BLaER1 (cell line): ENCODE measurements around the gene SLC4A8.
A peak's percentile ranks its signal among the peaks of the same experiment; 100 is the strongest.

Experiments used
- H3K27ac ChIP-seq: shearing (Covaris generic); formaldehyde crosslinking; 2 replicates; pipeline ENCODE4 v1.8.1; 2022
- H3K27me3 ChIP-seq: shearing (Covaris generic); formaldehyde crosslinking; 2 replicates; pipeline ENCODE4 v1.8.1; 2022
- H3K36me3 ChIP-seq: shearing (Covaris generic); formaldehyde crosslinking; 2 replicates; pipeline ENCODE4 v1.8.1; 2022
- H3K4me1 ChIP-seq: shearing (Covaris generic); formaldehyde crosslinking; 2 replicates; pipeline ENCODE4 v1.8.1; 2022
- H3K4me2 ChIP-seq: shearing (Covaris generic); formaldehyde crosslinking; 2 replicates; pipeline ENCODE4 v1.8.1; 2022
- H3K4me3 ChIP-seq: shearing (Covaris generic); formaldehyde crosslinking; 2 replicates; pipeline ENCODE4 v1.8.1; 2022
- H3K9ac ChIP-seq: shearing (Covaris generic); formaldehyde crosslinking; 2 replicates; pipeline ENCODE4 v1.8.1; 2022
- H3K9me3 ChIP-seq: shearing (Covaris generic); formaldehyde crosslinking; 2 replicates; pipeline ENCODE4 v1.8.1; 2022
- H4K20me1 ChIP-seq: shearing (Covaris generic); formaldehyde crosslinking; 2 replicates; pipeline ENCODE4 v1.8.1; 2022
- Cebpa-rat ChIP-seq: shearing (Covaris generic); IDR thresholded peaks from 2 replicates; pipeline ENCODE4 v1.8.1; 2022

The SLC4A8 gene

DNA sequence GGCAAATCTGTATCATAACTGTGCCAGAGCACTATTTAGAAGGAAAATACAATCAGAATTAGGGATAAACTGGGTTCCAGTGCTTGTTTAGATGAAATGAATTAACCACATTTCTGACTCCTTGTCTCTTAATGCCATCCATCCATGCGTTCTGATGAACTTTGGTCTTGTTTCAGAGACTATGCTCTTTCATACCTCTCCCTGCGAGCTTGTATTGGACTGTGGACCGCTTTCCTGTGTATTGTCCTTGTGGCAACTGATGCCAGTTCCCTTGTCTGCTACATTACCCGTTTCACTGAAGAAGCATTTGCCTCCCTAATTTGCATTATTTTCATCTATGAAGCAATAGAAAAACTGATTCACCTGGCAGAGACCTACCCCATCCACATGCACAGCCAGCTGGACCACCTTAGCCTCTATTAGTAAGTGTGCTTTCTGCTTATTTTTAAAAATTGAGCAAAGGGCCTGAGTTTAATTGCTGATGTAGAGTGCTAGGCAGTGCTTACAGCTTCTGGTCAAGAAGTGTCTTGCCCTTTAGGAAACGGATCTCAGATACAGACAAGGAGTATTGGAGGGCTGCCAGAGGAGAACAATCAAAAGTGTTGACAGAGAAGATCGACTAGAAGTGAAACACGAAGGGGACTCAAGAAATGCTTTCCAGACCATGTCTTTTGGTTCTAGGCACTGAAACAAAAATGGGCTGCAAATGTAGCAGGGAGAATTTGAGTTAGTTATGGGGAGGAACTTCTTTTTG is 46.7 kb downstream of the SLC4A8 start:
- H3K4me1 ChIP-seq: no peaks in the 10 kb centered on the region
- no peak overlapping the region for H3K4me2 ChIP-seq
- 0 out of 2 replicates have a peak, but pooled peaks cover 3% of the 10 kb centered on the region for H3K36me3 ChIP-seq
- H3K27ac ChIP-seq: no peak overlapping the region
- H4K20me1 ChIP-seq: no peaks in the 10 kb centered on the region
- H3K9me3 ChIP-seq: no peaks in the 10 kb centered on the region
- no peak overlapping the region for H3K9ac ChIP-seq
- no peak overlapping the region for H3K4me3 ChIP-seq
- no peak for TF ChIP-seq Cebpa-rat
- no peaks in the 10 kb centered on the region for H3K27me3 ChIP-seq

DNA sequence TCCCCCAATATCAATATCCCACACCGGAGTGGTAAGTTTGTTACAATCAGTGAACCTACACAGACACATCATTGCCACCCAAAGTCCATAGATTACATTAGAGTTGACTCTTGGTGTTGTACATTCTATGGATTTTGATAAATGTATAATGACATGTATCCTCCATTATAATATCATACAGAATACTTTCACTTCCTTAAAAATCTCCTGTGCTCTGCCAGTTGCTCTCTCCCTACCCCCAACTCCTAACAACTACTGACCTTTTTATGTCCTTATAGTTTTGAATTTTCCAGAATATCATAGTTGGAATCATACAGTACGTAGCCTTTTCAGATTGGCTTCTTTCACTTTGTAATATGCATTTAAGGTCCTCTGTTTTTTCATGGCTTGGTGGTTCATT is 48.4 kb downstream of the SLC4A8 start:
- H3K9me3 ChIP-seq: no peaks in the 10 kb centered on the region
- no peak overlapping the region for H3K27ac ChIP-seq
- H3K27me3 ChIP-seq: no peaks in the 10 kb centered on the region

GRCh38 chr12:51473947-51474346 is 49.3 kb downstream of the SLC4A8 start:
- no peak overlapping the region for H3K9ac ChIP-seq
- no peak overlapping the region for H3K4me2 ChIP-seq
- H3K4me3 ChIP-seq: no peak overlapping the region
- no peak for TF ChIP-seq Cebpa-rat
- no peaks in the 10 kb centered on the region for H4K20me1 ChIP-seq
- H3K9me3 ChIP-seq: no peaks in the 10 kb centered on the region
- no peaks in the 10 kb centered on the region for H3K27me3 ChIP-seq
- H3K27ac ChIP-seq: no peak overlapping the region
- no peaks in the 10 kb centered on the region for H3K4me1 ChIP-seq
- 0 out of 2 replicates have a peak, but pooled peaks cover 3% of the 10 kb centered on the region for H3K36me3 ChIP-seq

More for the DNA sequence above, 48.4 kb downstream of the SLC4A8 start:
- H3K4me3 ChIP-seq: no peak overlapping the region
- H4K20me1 ChIP-seq: no peaks in the 10 kb centered on the region
- 0 out of 2 replicates have a peak, but pooled peaks cover 3% of the 10 kb centered on the region for H3K36me3 ChIP-seq
- H3K4me1 ChIP-seq: no peaks in the 10 kb centered on the region
- no peak overlapping the region for H3K9ac ChIP-seq
- no peak overlapping the region for H3K4me2 ChIP-seq
- no peak for TF ChIP-seq Cebpa-rat

- Histone ChIP-seq H3K9ac (no peak overlapping the region), H4K20me1 (no peaks in the 10 kb centered on the region), H3K27me3 (no peaks in the 10 kb centered on the region), H3K4me1 (peaks cover 5% of the 10 kb centered on the region), H3K9me3 (no peaks in the 10 kb centered on the region), H3K36me3 (0 out of 2 replicates have a peak, but pooled peaks cover 3% of the 10 kb centered on the region), H3K27ac (no peak overlapping the region), H3K4me3 (no peak overlapping the region), H3K4me2 (no peak overlapping the region)
- TF ChIP-seq Cebpa-rat: no peak
These were observed 50.9 kb downstream of the SLC4A8 start for GRCh38 chr12:51475543-51475942.

- H3K9ac ChIP-seq: peak overlapping the region; percentile 40; the same call in 1 of the 2 replicates
- no peaks in the 10 kb centered on the region for H3K36me3 ChIP-seq
- H3K27me3 ChIP-seq: no peaks in the 10 kb centered on the region
- H3K27ac ChIP-seq: peak overlapping the region; percentile 24; the same call in 1 of the 2 replicates
- H3K4me2 ChIP-seq: peak overlapping the region; percentile 49
- no peak overlapping the region for H3K4me3 ChIP-seq
- peaks cover 42% of the 10 kb centered on the region for H3K4me1 ChIP-seq
- no peaks in the 10 kb centered on the region for H4K20me1 ChIP-seq
- no peaks in the 10 kb centered on the region for H3K9me3 ChIP-seq
- TF ChIP-seq Cebpa-rat: no peak
These were observed 56.3 kb downstream of the SLC4A8 start for GRCh38 chr12:51480978-51481377.

- Histone ChIP-seq H3K4me1 (peaks cover 42% of the 10 kb centered on the region), H3K9me3 (no peaks in the 10 kb centered on the region), H3K27me3 (no peaks in the 10 kb centered on the region), H3K36me3 (no peaks in the 10 kb centered on the region), H3K4me3 (no peak overlapping the region), H3K27ac (peak overlapping the region; percentile 42; the same call in 1 of the 2 replicates), H3K4me2 (peak overlapping the region; percentile 64), H4K20me1 (no peaks in the 10 kb centered on the region), H3K9ac (no peak overlapping the region)
- no peak for TF ChIP-seq Cebpa-rat
These were observed 58.5 kb downstream of the SLC4A8 start for GRCh38 chr12:51482929-51483697.

GRCh38 chr12:51484119-51484518 is 59.5 kb downstream of the SLC4A8 start:
- peak overlapping the region; percentile 40 for H3K4me2 ChIP-seq
- no peak overlapping the region for H3K9ac ChIP-seq
- peaks cover 42% of the 10 kb centered on the region for H3K4me1 ChIP-seq
- no peak overlapping the region for H3K27ac ChIP-seq
- no peaks in the 10 kb centered on the region for H3K27me3 ChIP-seq
- no peaks in the 10 kb centered on the region for H3K36me3 ChIP-seq
- no peak overlapping the region for H3K4me3 ChIP-seq
- no peak for TF ChIP-seq Cebpa-rat
- no peaks in the 10 kb centered on the region for H4K20me1 ChIP-seq
- H3K9me3 ChIP-seq: no peaks in the 10 kb centered on the region

DNA sequence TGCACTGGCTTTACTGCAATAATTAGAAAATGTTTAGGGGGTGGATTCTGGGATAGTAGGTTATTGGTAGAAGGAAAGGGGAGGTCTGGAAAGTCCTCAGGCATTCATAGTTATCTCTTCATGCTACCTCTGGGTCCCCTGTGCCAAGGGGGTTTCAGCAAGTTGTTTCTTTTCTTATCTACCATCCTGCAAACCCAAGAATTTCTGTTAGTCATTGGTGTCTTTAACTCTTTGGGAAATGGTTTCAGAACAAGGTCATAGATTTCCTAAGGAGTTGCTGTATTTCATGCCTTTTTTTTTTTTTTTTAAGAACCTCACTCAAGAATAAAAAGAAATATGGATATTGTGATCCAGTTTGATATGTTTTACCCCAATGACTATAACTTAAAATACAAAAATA is 63.6 kb downstream of the SLC4A8 start:
- no peak for TF ChIP-seq Cebpa-rat
- Histone ChIP-seq H3K36me3 (no peaks in the 10 kb centered on the region), H3K27me3 (no peaks in the 10 kb centered on the region), H3K4me2 (no peak overlapping the region), H4K20me1 (no peaks in the 10 kb centered on the region), H3K9me3 (no peaks in the 10 kb centered on the region), H3K9ac (no peak overlapping the region), H3K4me3 (no peak overlapping the region), H3K4me1 (peaks cover 10% of the 10 kb centered on the region), H3K27ac (no peak overlapping the region)

DNA sequence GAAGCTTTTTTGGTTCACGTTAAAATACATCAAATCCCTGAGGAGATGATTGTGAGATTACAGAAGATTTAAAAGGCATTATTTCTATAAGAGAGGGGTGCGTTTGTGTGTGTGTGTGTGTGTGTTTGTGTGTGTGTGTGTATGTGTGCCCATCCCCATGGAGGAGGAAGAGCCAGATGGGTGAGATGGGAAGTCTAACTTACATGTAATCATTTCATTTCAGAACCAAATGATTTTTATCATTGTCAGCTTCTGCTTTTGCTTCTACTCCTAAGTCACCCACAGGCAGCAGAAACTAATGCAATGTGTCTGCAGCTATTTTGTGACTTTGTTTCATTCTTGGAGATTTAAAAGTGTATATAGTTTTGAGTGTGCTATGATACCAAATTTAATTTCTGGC is 68.7 kb downstream of the SLC4A8 start:
- no peak overlapping the region for H3K4me3 ChIP-seq
- no peak overlapping the region for H3K9ac ChIP-seq
- no peaks in the 10 kb centered on the region for H4K20me1 ChIP-seq
- TF ChIP-seq Cebpa-rat: no peak
- no peak overlapping the region for H3K27ac ChIP-seq
- H3K27me3 ChIP-seq: no peaks in the 10 kb centered on the region
- H3K36me3 ChIP-seq: no peaks in the 10 kb centered on the region
- H3K4me1 ChIP-seq: no peaks in the 10 kb centered on the region
- H3K9me3 ChIP-seq: no peaks in the 10 kb centered on the region
- no peak overlapping the region for H3K4me2 ChIP-seq

DNA sequence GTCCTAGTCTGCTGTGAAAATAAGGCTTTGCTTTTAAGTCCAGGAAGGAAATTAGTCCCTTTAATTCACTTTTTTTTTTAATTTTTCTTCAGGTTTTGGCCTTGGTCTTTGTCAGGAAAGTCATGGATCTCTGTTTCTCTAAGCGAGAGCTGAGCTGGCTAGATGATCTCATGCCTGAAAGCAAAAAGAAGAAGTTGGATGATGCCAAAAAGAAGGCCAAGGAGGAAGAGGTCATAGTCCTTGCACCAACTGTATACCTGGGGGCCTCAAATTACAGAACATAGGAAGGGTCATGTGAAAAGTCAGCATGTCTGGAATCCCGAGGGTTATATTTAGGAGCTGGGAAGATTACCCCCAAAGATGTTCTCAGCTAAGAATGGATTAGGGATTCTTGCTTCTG is 72.3 kb downstream of the SLC4A8 start:
- Histone ChIP-seq H3K27ac (no peak overlapping the region), H3K4me3 (no peak overlapping the region), H3K36me3 (no peaks in the 10 kb centered on the region), H3K4me2 (no peak overlapping the region), H3K27me3 (no peaks in the 10 kb centered on the region), H3K4me1 (no peaks in the 10 kb centered on the region), H3K9ac (no peak overlapping the region), H4K20me1 (no peaks in the 10 kb centered on the region), H3K9me3 (0 out of 2 replicates have a peak, but pooled peaks cover 3% of the 10 kb centered on the region)
- TF ChIP-seq Cebpa-rat: no peak
